ENCODE measurements around the gene ZDHHC4. TPM values are rescaled to one million over a fixed set of nuclear protein-coding genes. Genes with fewer than 3 reads are reported as not detected.

Gene ZDHHC4
- total RNA-seq, 1 experiment from 2014 or later, result 62.0 TPM

GRCh38 chr7:6562106-6562505 is 15.1 kb upstream of the ZDHHC4 start:
- Mint-ChIP-seq H3K36me3 (ENCODE audit: insufficient read depth in 1 of 3, low read depth in 3 of 3) (no peaks in the 10 kb centered on the region), H3K9me3 (no peaks in the 10 kb centered on the region)

More at GRCh38 chr7:6562106-6562505, 15.1 kb upstream of the ZDHHC4 start:
- no peak overlapping the region for H3K4me2 ChIP-seq (ENCODE audit: insufficient read depth, insufficient read length, low read length)
- no peaks in the 10 kb centered on the region for H3K79me2 ChIP-seq (ENCODE audit: insufficient read depth, low read length)
- no peak overlapping the region for H4K91ac ChIP-seq (ENCODE audit: insufficient read length, low read depth, low read length)
- no peak overlapping the region for H3K4ac ChIP-seq (ENCODE audit: low read depth, low read length)
- no peak overlapping the region for H2BK15ac ChIP-seq (ENCODE audit: low read depth, low read length)
- no peak overlapping the region for H3K9ac ChIP-seq (ENCODE audit: extremely low read depth, insufficient read length, low read length)
- no peak overlapping the region for H2AFZ ChIP-seq (ENCODE audit: low read length)
- H3K27ac ChIP-seq (ENCODE audit: insufficient read length, low read depth, low read length), result no peak overlapping the region
- Mint-ChIP-seq H3K27me3 (ENCODE audit: low read depth) (peaks cover 4% of the 10 kb centered on the region), H3K27ac (no peak overlapping the region), H3K4me3 (no peak overlapping the region), H3K4me1 (peaks cover 11 to 16% of the 10 kb centered on the region in 2 experiments)
- WGBS (ENCODE audit: extremely low coverage, insufficient read length, low lambda C conversion rate), result no CpG with 5 or more reads among the region's 1 CpG
- no peak overlapping the region for H2BK20ac ChIP-seq (ENCODE audit: low read depth, low read length, poor library complexity, severe bottlenecking)
- no peak for DNase-seq
- no peak overlapping the region for H3K18ac ChIP-seq (ENCODE audit: insufficient read length, low read depth, low read length)
- H4K5ac ChIP-seq (ENCODE audit: insufficient read length, low read depth, low read length), result no peak overlapping the region
- no peak for TF ChIP-seq CTCF (conservative IDR thresholded peaks at IDR 0.05)
- no peak overlapping the region for H4K8ac ChIP-seq (replicated peaks; ENCODE audit: insufficient read length, low read depth, low read length)
- no peak overlapping the region for H3K14ac ChIP-seq (ENCODE audit: insufficient read depth, low read length)
- no peaks in the 10 kb centered on the region for H3K9me3 ChIP-seq (ENCODE audit: control insufficient read depth, low read depth, low read length)
- no peak overlapping the region for H2BK5ac ChIP-seq (ENCODE audit: insufficient read length, low read length)
- H3K4me1 ChIP-seq (ENCODE audit: insufficient read depth, low read length), result no peaks in the 10 kb centered on the region; the same call in 1 of the 2 replicates
- no peak overlapping the region for H2BK12ac ChIP-seq (ENCODE audit: insufficient read length, low read depth, low read length)
- H3K23ac ChIP-seq (ENCODE audit: insufficient read length, low read depth, low read length), result no peak overlapping the region
- no peak overlapping the region for H3T11ph ChIP-seq (ENCODE audit: low read length)
- H3K27me3 ChIP-seq (ENCODE audit: insufficient read depth, low read length), result no peaks in the 10 kb centered on the region
- no peaks in the 10 kb centered on the region for H3K79me1 ChIP-seq (ENCODE audit: insufficient read depth, low read depth, low read length, poor library complexity, severe bottlenecking)
- H3K56ac ChIP-seq (ENCODE audit: insufficient read length, low read depth, low read length), result no peak overlapping the region
- no peak overlapping the region for H2BK120ac ChIP-seq (ENCODE audit: low read depth, low read length, poor library complexity, severe bottlenecking)
- no peaks in the 10 kb centered on the region for H4K20me1 ChIP-seq (ENCODE audit: control insufficient read depth, insufficient read depth, insufficient read length)
- no peaks in the 10 kb centered on the region for H3K23me2 ChIP-seq (ENCODE audit: insufficient read length, low read depth, low read length, poor library complexity, severe bottlenecking)
- H2AK5ac ChIP-seq (ENCODE audit: insufficient read length, low read length), result no peak overlapping the region
